ENCODE measurements around the gene OSBPL8. TPM values are rescaled to one million over a fixed set of nuclear protein-coding genes. Genes with fewer than 3 reads are reported as not detected.

OSBPL8 gene
- total and polyA plus RNA-seq, 2 experiments from 2014 or later = 78.0 to 124 TPM

DNA sequence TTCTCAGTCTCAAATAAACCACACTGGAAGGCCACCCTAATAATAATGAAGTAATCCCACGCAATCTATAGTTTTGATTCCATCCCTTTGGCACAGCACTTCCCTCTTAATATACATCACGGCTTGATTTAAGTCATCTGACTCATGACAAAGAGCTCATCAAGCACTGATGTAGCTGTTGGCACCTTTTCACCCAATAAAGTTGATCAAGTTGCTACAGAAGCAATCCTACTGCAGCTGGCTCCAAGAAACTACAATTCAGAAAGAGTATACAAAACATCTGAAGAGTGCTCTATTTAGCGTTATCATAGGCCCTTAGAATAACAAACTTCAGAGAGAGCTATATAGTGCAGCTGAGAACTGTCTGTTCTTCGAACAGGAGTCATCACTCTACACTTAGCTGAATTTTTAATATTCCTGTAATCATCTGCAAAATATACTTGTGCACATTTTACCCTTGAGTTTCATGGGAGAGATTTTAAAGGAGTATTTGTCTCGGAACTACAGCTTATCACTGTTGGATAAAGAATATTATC is 94.9 kb downstream of the OSBPL8 start:
- Mint-ChIP-seq H3K36me3 (ENCODE audit: low read depth) (no peaks in the 10 kb centered on the region), H3K27ac (no peak overlapping the region), H3K4me3 (no peak overlapping the region), H3K9me3 (no peaks in the 10 kb centered on the region), H3K4me1 (peaks cover 10% of the 10 kb centered on the region), H3K27me3 (ENCODE audit: insufficient read depth, low read depth, poor library complexity) (no peaks in the 10 kb centered on the region)
- Histone ChIP-seq H3K9me2 (ENCODE audit: insufficient read depth) (no peaks in the 10 kb centered on the region), H3K36me3 (ENCODE audit: insufficient read depth) (no peaks in the 10 kb centered on the region), H4K20me1 (replicated peaks; ENCODE audit: insufficient read depth) (peaks cover 3% of the 10 kb centered on the region; the same call in 1 of the 2 replicates), H3K79me2 (replicated peaks; ENCODE audit: insufficient read depth) (peaks cover 19% of the 10 kb centered on the region), H3K27me3 (ENCODE audit: insufficient read depth) (no peaks in the 10 kb centered on the region), H3K4me3 (no peak overlapping the region), H2AFZ (no peak overlapping the region), H3K4me2 (no peak overlapping the region), H3K4me1 (ENCODE audit: insufficient read depth) (no peaks in the 10 kb centered on the region; the same call in none of the 2 replicates), H3F3A (replicated peaks; ENCODE audit: low read depth) (no peaks in the 10 kb centered on the region), H3K27ac (ENCODE audit: low read depth) (no peak overlapping the region)
- DNase-seq (ENCODE audit: low spot score) = no peak
- TF ChIP-seq CREB1 (CRISPR knock-in tag; IDR thresholded peaks at IDR 0.05; ENCODE audit: low read depth) (no peak), NANOG (IDR thresholded peaks at IDR 0.05; ENCODE audit: borderline replicate concordance) (no peak), ZNF331 (CRISPR knock-in tag; IDR thresholded peaks at IDR 0.05; ENCODE audit: low read depth) (no peak), EZH2phosphoT487 (IDR thresholded peaks at IDR 0.05; ENCODE audit: unreplicated experiment) (no peak), STAT1 (IDR thresholded peaks at IDR 0.05; ENCODE audit: unreplicated experiment) (no peak), CTCF (conservative IDR thresholded peaks at IDR 0.05; ENCODE audit: low read depth in 2 of 2) (no peak), ZNF462 (CRISPR knock-in tag; IDR thresholded peaks at IDR 0.05) (no peak), JUNB (IDR thresholded peaks at IDR 0.05; ENCODE audit: unreplicated experiment) (no peak), POLR2AphosphoS5 (IDR thresholded peaks at IDR 0.05; ENCODE audit: low read depth) (no peak), ZNF114 (CRISPR knock-in tag; IDR thresholded peaks at IDR 0.05) (no peak), EZH2 (IDR thresholded peaks at IDR 0.05; ENCODE audit: low read depth, unreplicated experiment) (no peak)
- TF ChIP-seq, protein P1, sequence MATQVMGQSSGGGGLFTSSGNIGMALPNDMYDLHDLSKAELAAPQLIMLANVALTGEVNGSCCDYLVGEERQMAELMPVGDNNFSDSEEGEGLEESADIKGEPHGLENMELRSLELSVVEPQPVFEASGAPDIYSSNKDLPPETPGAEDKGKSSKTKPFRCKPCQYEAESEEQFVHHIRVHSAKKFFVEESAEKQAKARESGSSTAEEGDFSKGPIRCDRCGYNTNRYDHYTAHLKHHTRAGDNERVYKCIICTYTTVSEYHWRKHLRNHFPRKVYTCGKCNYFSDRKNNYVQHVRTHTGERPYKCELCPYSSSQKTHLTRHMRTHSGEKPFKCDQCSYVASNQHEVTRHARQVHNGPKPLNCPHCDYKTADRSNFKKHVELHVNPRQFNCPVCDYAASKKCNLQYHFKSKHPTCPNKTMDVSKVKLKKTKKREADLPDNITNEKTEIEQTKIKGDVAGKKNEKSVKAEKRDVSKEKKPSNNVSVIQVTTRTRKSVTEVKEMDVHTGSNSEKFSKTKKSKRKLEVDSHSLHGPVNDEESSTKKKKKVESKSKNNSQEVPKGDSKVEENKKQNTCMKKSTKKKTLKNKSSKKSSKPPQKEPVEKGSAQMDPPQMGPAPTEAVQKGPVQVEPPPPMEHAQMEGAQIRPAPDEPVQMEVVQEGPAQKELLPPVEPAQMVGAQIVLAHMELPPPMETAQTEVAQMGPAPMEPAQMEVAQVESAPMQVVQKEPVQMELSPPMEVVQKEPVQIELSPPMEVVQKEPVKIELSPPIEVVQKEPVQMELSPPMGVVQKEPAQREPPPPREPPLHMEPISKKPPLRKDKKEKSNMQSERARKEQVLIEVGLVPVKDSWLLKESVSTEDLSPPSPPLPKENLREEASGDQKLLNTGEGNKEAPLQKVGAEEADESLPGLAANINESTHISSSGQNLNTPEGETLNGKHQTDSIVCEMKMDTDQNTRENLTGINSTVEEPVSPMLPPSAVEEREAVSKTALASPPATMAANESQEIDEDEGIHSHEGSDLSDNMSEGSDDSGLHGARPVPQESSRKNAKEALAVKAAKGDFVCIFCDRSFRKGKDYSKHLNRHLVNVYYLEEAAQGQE (IDR thresholded peaks at IDR 0.05; ENCODE audit: unreplicated experiment) = no peak
- TF ChIP-seq, protein P2, sequence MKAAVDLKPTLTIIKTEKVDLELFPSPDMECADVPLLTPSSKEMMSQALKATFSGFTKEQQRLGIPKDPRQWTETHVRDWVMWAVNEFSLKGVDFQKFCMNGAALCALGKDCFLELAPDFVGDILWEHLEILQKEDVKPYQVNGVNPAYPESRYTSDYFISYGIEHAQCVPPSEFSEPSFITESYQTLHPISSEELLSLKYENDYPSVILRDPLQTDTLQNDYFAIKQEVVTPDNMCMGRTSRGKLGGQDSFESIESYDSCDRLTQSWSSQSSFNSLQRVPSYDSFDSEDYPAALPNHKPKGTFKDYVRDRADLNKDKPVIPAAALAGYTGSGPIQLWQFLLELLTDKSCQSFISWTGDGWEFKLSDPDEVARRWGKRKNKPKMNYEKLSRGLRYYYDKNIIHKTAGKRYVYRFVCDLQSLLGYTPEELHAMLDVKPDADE (IDR thresholded peaks at IDR 0.05) = no peak
- no peak for ATAC-seq

Measured in GM23338 (cell line).